ENCODE measurements around the gene ITGA8. TPM values are rescaled to one million over a fixed set of nuclear protein-coding genes. Genes with fewer than 3 reads are reported as not detected.

ITGA8 gene
- total RNA-seq, 2 experiments from 2014 or later: not detected

- H3K4me1 ChIP-seq (ENCODE audit: insufficient read depth, low read length): no peaks in the 10 kb centered on the region
- Mint-ChIP-seq H3K9me3 (no peaks in the 10 kb centered on the region), H3K4me3 (no peak overlapping the region), H3K36me3 (ENCODE audit: low read depth) (no peaks in the 10 kb centered on the region), H3K4me1 (ENCODE audit: low read depth) (no peaks in the 10 kb centered on the region), H3K27me3 (peaks cover 29% of the 10 kb centered on the region), H3K27ac (no peak overlapping the region)
- CTCF ChIA-PET: no interaction called here
- H3K4me3 ChIP-seq (ENCODE audit: low read length): no peak overlapping the region
- no peak for TF ChIP-seq CTCF (IDR thresholded peaks at IDR 0.05)
- intact Hi-C loops (cut with DNase I, micrococcal nuclease): no loop called here
- POLR2A ChIA-PET: no interaction called here
- DNase-seq (no peak), ATAC-seq (ENCODE audit: poor library complexity) (no peak)
- peaks cover 5 to 7% of the 10 kb centered on the region in 2 experiments for H3K27me3 ChIP-seq (ENCODE audit: control insufficient read depth in 1 of 2, insufficient read depth in 2 of 2, low read length in 2 of 2)
- H3K9me3 ChIP-seq (ENCODE audit: control insufficient read depth in 1 of 2, insufficient read depth in 1 of 2, low read length in 2 of 2): no peaks in the 10 kb centered on the region
- H3K27ac ChIP-seq (ENCODE audit: low read depth in 1 of 2, low read length in 2 of 2): no peak overlapping the region
- H3K36me3 ChIP-seq (ENCODE audit: insufficient read depth, low read length): no peaks in the 10 kb centered on the region
These were observed 18.7 kb upstream of the ITGA8 start for GRCh38 chr10:15738270-15738925.

GRCh38 chr10:15737656-15738055 lies 17.9 kb upstream of the ITGA8 start:
- H3K27ac ChIP-seq (ENCODE audit: low read depth in 1 of 2, low read length in 2 of 2): no peak overlapping the region
- H3K4me3 Mint-ChIP-seq: no peak overlapping the region
- no peak for ATAC-seq (ENCODE audit: poor library complexity)
- H3K36me3 Mint-ChIP-seq (ENCODE audit: low read depth): no peaks in the 10 kb centered on the region
- TF ChIP-seq CTCF (IDR thresholded peaks at IDR 0.05): no peak
- H3K4me1 Mint-ChIP-seq (ENCODE audit: low read depth): no peaks in the 10 kb centered on the region
- DNase-seq: no peak
- no peak overlapping the region for H3K4me3 ChIP-seq (ENCODE audit: low read length)
- intact Hi-C loops (cut with DNase I, micrococcal nuclease): no loop called here
- no peak overlapping the region for H3K27ac Mint-ChIP-seq
- no peaks in the 10 kb centered on the region for H3K36me3 ChIP-seq (ENCODE audit: insufficient read depth, low read length)
- ChIA-PET POLR2A (no interaction called here), CTCF (no interaction called here)
- peaks cover 5 to 8% of the 10 kb centered on the region in 2 experiments for H3K27me3 ChIP-seq (ENCODE audit: control insufficient read depth in 1 of 2, insufficient read depth in 2 of 2, low read length in 2 of 2)
- no peaks in the 10 kb centered on the region for H3K9me3 Mint-ChIP-seq
- peaks cover 29% of the 10 kb centered on the region for H3K27me3 Mint-ChIP-seq
- H3K4me1 ChIP-seq (ENCODE audit: insufficient read depth, low read length): no peaks in the 10 kb centered on the region
- no peaks in the 10 kb centered on the region for H3K9me3 ChIP-seq (ENCODE audit: control insufficient read depth in 1 of 2, insufficient read depth in 1 of 2, low read length in 2 of 2)

- ChIA-PET CTCF (no interaction called here), POLR2A (no interaction called here)
- TF ChIP-seq CTCF (IDR thresholded peaks at IDR 0.05): no peak
- H3K4me3 ChIP-seq (ENCODE audit: low read length): no peak overlapping the region
- no peak for DNase-seq
- no peaks in the 10 kb centered on the region for H3K4me1 Mint-ChIP-seq (ENCODE audit: low read depth)
- no peaks in the 10 kb centered on the region for H3K9me3 Mint-ChIP-seq
- H3K36me3 ChIP-seq (ENCODE audit: insufficient read depth, low read length): no peaks in the 10 kb centered on the region
- H3K27me3 Mint-ChIP-seq: peaks cover 35% of the 10 kb centered on the region
- no peak overlapping the region for H3K27ac ChIP-seq (ENCODE audit: low read depth in 1 of 2, low read length in 2 of 2)
- intact Hi-C loops (cut with DNase I, micrococcal nuclease): no loop called here
- H3K36me3 Mint-ChIP-seq (ENCODE audit: low read depth): no peaks in the 10 kb centered on the region
- no peak overlapping the region for H3K27ac Mint-ChIP-seq
- no peaks in the 10 kb centered on the region for H3K9me3 ChIP-seq (ENCODE audit: control insufficient read depth in 1 of 2, insufficient read depth in 1 of 2, low read length in 2 of 2)
- H3K4me1 ChIP-seq (ENCODE audit: insufficient read depth, low read length): no peaks in the 10 kb centered on the region
- no peak overlapping the region for H3K4me3 Mint-ChIP-seq
- no peak for ATAC-seq (ENCODE audit: poor library complexity)
- H3K27me3 ChIP-seq (ENCODE audit: control insufficient read depth in 1 of 2, insufficient read depth in 2 of 2, low read length in 2 of 2): peaks cover 5 to 8% of the 10 kb centered on the region in 2 experiments
These were observed 16.0 kb upstream of the ITGA8 start for GRCh38 chr10:15735763-15736162.
